ENCODE results near the gene MAPK1. TPM values are rescaled to one million over a fixed set of nuclear protein-coding genes. Genes with fewer than 3 reads are reported as not detected.
"Not testable (repeated sequence)": the region's sequence is repeated elsewhere in the genome, so short reads cannot be mapped to it uniquely, and the experiment has no call there.

The MAPK1 gene
- total and polyA plus RNA-seq, 2 experiments from 2014 or later = 72.3 to 76.0 TPM

DNA sequence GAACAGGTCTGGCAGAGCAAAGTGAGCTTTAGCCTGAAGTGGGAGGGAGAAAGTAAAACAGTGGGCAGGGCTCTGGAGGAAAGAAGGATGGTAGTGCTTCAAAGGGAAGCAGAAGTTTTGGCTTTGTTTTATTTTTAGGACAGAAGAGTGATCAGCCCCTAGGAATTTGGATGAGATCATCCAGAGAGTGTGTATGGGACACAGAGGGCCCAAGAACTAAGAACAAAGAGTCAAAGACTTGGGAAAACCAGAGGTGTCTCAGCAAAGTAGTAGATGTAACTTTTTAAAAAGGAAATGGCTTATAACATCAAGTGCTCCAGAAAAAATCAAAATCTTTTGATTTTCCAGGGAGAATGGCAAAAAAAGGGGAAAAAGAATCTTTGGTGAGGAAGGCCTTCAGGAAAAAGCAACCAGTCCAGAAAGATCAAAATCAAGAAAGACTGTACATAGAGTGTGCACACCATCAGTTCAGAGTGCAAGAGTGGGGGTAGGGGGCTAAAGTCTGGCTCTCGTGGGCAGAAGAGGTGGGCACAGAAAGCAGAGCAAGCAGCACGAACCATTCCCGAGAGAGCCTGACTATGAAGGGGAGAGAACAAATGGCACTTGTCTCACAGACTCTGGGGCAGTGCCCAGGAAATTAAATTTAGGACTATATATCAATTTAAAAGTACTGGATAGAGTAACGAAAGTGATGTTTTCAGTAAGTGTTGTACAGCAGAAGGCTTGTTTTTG is 30.0 kb downstream of the MAPK1 start:
- Histone ChIP-seq H3K9me2 (ENCODE audit: insufficient read depth) (no peaks in the 10 kb centered on the region), H3K27me3 (replicated peaks; ENCODE audit: insufficient read depth) (no peaks in the 10 kb centered on the region), H3K4me1 (ENCODE audit: insufficient read depth) (peaks cover 26% of the 10 kb centered on the region), H3F3A (ENCODE audit: insufficient read depth) (peaks cover 31% of the 10 kb centered on the region; the same call in 1 of the 2 replicates), H3K9me3 (ENCODE audit: low read depth) (no peaks in the 10 kb centered on the region), H3K9ac (peak overlapping the region; percentile 52), H3K4me2 (ENCODE audit: unreplicated experiment) (peak overlapping the region; percentile 76), H2AFZ (no peak overlapping the region), H3K4me3 (peak overlapping the region; percentile 45), H3K27ac (peak overlapping the region; percentile 82), H3K79me2 (ENCODE audit: insufficient read depth) (peaks cover 99% of the 10 kb centered on the region), H3K36me3 (ENCODE audit: low read depth) (no peaks in the 10 kb centered on the region), H4K20me1 (ENCODE audit: insufficient read depth) (peaks cover 18% of the 10 kb centered on the region; the same call in 1 of the 2 replicates)
- DNase-seq = peak; percentile 92
- WGBS, 2 experiments (ENCODE audit: low coverage in 1 of 2, low lambda C conversion rate in 2 of 2, missing lambda C conversion rate in 2 of 2) = 2 to 6% methylated on average over 4 of the region's 4 CpGs
- no peak for TF ChIP-seq EZH2phosphoT487 (IDR thresholded peaks at IDR 0.05; ENCODE audit: insufficient read depth, low read depth)
- no peak for TF ChIP-seq EZH2 (IDR thresholded peaks at IDR 0.05; ENCODE audit: insufficient read depth, poor library complexity, severe bottlenecking)
- in situ Hi-C loops (cut with MboI) = no loop called here

GRCh38 chr22:21836486-21836885 is 31.0 kb downstream of the MAPK1 start:
- H3K27me3 ChIP-seq (replicated peaks; ENCODE audit: insufficient read depth); H3K9me3 ChIP-seq (ENCODE audit: low read depth); H3K9me2 ChIP-seq (ENCODE audit: insufficient read depth); H2AFZ ChIP-seq; H3K36me3 ChIP-seq (ENCODE audit: low read depth); in situ Hi-C loops (cut with MboI); H3K9ac ChIP-seq; DNase-seq; H3K4me3 ChIP-seq: not testable (repeated sequence)
- peaks cover 38% of the 10 kb centered on the region; the same call in 1 of the 2 replicates for H3F3A ChIP-seq (ENCODE audit: insufficient read depth)
- H3K4me1 ChIP-seq (ENCODE audit: insufficient read depth) = peaks cover 35% of the 10 kb centered on the region
- WGBS, 2 experiments (ENCODE audit: low coverage in 1 of 2, low lambda C conversion rate in 2 of 2, missing lambda C conversion rate in 2 of 2) = 92 to 95% methylated on average over 15 of the region's 15 CpGs
- H3K79me2 ChIP-seq (ENCODE audit: insufficient read depth) = peaks cover 99% of the 10 kb centered on the region
- H3K27ac ChIP-seq = peak overlapping the region; percentile 82
- H3K4me2 ChIP-seq (ENCODE audit: unreplicated experiment) = peak overlapping the region; percentile 76
- peaks cover 23% of the 10 kb centered on the region for H4K20me1 ChIP-seq (ENCODE audit: insufficient read depth)

- Histone ChIP-seq H4K20me1 (ENCODE audit: insufficient read depth) (peaks cover 34% of the 10 kb centered on the region), H3F3A (ENCODE audit: insufficient read depth) (peaks cover 44% of the 10 kb centered on the region; the same call in 1 of the 2 replicates), H3K4me2 (ENCODE audit: unreplicated experiment) (no peak overlapping the region), H3K79me2 (ENCODE audit: insufficient read depth) (peaks cover 99% of the 10 kb centered on the region), H3K4me3 (no peak overlapping the region), H3K27ac (no peak overlapping the region), H3K9me3 (ENCODE audit: low read depth) (no peaks in the 10 kb centered on the region), H3K4me1 (ENCODE audit: insufficient read depth) (peaks cover 35% of the 10 kb centered on the region), H3K27me3 (replicated peaks; ENCODE audit: insufficient read depth) (no peaks in the 10 kb centered on the region), H3K36me3 (ENCODE audit: low read depth) (no peaks in the 10 kb centered on the region), H3K9ac (no peak overlapping the region), H2AFZ (no peak overlapping the region), H3K9me2 (ENCODE audit: insufficient read depth) (no peaks in the 10 kb centered on the region)
- in situ Hi-C loops (cut with MboI) = no loop called here
- no peak for DNase-seq
- TF ChIP-seq EZH2phosphoT487 (IDR thresholded peaks at IDR 0.05; ENCODE audit: insufficient read depth, low read depth) (no peak), EZH2 (IDR thresholded peaks at IDR 0.05; ENCODE audit: insufficient read depth, poor library complexity, severe bottlenecking) (no peak)
- 32 to 37% methylated on average over 2 of the region's 2 CpGs for WGBS, 2 experiments (ENCODE audit: low coverage in 1 of 2, low lambda C conversion rate in 2 of 2, missing lambda C conversion rate in 2 of 2)
Measured at GRCh38 chr22:21835378-21835777, 32.1 kb downstream of the MAPK1 start.

- Histone ChIP-seq H3K9ac (no peak overlapping the region), H3K4me3 (no peak overlapping the region), H3K9me3 (ENCODE audit: low read depth) (no peaks in the 10 kb centered on the region), H3K79me2 (ENCODE audit: insufficient read depth) (peaks cover 99% of the 10 kb centered on the region), H2AFZ (no peak overlapping the region), H3K27ac (no peak overlapping the region), H3K27me3 (replicated peaks; ENCODE audit: insufficient read depth) (no peaks in the 10 kb centered on the region), H3K9me2 (ENCODE audit: insufficient read depth) (no peaks in the 10 kb centered on the region), H3F3A (ENCODE audit: insufficient read depth) (peaks cover 46% of the 10 kb centered on the region; the same call in 1 of the 2 replicates), H3K4me2 (ENCODE audit: unreplicated experiment) (no peak overlapping the region), H3K36me3 (ENCODE audit: low read depth) (no peaks in the 10 kb centered on the region), H3K4me1 (ENCODE audit: insufficient read depth) (peaks cover 35% of the 10 kb centered on the region), H4K20me1 (ENCODE audit: insufficient read depth) (peaks cover 36% of the 10 kb centered on the region)
- no peak for TF ChIP-seq EZH2phosphoT487 (IDR thresholded peaks at IDR 0.05; ENCODE audit: insufficient read depth, low read depth)
- no peak for TF ChIP-seq EZH2 (IDR thresholded peaks at IDR 0.05; ENCODE audit: insufficient read depth, poor library complexity, severe bottlenecking)
- DNase-seq = no peak
- 59 to 60% methylated on average over 4 of the region's 4 CpGs for WGBS, 2 experiments (ENCODE audit: low coverage in 1 of 2, low lambda C conversion rate in 2 of 2, missing lambda C conversion rate in 2 of 2)
- in situ Hi-C loops (cut with MboI) = no loop called here
Measured at GRCh38 chr22:21834869-21835268, 32.6 kb downstream of the MAPK1 start.
